GOT3 (cell line): ENCODE results near the gene MGA.

Source experiments
- DNase-seq: peaks from one replicate; lab custom pipeline; 2025; ENCODE audit warnings: mixed read lengths; lab: John Stamatoyannopoulos, UW

The MGA gene

DNA sequence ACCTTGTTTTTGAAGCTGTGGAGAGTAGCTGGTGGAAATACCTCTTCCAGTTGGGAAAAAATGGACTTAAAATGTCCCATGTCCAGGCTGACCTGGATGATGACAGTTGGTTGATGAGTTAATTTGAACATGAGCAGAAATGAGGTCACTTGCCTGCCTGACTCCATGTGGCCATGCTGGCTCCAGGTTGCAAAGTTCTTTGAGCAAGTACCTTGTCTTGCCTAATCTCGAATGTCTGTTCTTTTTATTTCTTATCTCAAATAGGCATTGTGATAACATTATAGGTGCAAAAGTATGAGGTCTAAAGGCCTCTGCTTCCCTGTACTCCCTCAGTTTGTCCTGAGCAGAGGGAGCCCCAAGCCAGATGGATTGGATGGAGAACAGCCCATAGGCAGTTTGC is 123.1 kb downstream of the MGA start:
- no peak for DNase-seq

DNA sequence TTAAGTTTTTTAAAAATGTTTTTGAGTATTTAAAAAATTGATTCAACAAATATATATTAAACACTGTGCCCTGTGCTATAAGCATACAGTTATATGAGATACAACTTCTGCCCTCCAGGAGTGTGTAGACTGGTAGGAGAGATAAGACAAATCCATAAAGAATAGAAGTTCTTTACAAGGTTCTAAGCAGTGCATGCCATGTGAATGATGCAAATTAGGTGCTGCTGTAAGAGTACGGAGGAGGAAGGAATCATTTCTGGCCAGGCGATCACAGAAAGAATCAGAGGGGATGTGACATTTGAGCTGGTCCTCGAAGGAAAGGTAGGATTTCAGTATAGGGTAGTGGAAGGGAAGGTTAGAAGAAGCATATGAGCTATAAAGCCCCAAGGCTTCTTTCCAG is 128.1 kb downstream of the MGA start:
- DNase-seq: no peak

DNA sequence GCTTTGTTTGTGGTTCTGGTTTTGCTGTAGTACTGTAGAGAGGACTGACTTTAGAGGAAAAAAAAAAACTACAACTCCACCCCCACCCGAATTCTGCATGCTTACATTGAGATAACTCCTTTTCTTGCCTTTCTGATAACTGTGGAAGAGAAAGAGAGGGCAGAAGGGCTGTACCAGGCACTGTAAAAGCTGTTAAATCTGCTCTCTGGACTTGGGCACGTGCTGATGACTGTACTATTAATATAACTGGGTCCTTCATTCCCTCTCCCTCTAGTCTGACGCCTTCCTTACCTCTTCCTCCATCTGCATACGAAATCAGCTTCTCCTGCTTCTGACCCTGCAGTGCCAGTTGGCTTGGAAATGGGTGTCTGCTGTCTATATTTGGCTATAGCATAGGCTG is 129.0 kb downstream of the MGA start:
- DNase-seq: no peak

DNA sequence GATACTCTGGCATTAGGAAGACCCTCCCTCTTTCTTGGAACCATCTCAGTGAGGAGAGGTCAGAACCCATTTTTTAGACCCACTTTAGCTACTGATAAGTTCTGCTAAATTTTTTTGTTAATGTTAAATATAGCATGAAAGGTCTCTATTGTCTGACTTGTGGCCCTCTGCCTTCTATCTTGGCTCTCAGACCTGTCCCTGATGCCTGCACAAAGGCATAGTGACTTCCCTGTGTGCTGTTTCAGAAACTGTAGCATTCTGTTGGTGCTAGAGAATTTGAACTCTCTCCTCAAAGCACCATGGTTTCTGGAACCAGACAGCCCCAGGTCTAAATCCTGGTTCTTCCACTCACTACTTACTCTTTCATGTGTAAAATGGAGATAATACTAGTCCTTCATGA is 129.5 kb downstream of the MGA start:
- no peak for DNase-seq

DNA sequence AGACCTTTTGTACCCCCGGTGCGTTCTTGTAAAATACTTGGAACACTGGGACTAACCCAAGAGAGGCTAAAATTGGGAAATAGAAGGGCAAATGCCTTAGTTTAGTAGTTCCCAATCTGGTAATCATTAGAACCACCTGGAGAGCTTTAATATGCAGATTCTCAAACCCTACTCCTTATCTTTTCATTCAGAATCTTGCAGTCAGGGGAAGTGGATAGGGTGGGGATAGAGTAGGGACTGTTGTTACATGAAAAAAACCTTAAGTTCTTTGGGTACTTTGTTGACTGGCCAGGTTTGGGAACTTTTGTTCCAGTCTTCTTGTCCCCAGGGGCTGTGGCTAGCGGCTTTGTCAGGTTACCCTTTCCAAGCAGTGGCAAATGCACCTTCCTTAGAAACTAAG is 130.0 kb downstream of the MGA start:
- DNase-seq: no peak

DNA sequence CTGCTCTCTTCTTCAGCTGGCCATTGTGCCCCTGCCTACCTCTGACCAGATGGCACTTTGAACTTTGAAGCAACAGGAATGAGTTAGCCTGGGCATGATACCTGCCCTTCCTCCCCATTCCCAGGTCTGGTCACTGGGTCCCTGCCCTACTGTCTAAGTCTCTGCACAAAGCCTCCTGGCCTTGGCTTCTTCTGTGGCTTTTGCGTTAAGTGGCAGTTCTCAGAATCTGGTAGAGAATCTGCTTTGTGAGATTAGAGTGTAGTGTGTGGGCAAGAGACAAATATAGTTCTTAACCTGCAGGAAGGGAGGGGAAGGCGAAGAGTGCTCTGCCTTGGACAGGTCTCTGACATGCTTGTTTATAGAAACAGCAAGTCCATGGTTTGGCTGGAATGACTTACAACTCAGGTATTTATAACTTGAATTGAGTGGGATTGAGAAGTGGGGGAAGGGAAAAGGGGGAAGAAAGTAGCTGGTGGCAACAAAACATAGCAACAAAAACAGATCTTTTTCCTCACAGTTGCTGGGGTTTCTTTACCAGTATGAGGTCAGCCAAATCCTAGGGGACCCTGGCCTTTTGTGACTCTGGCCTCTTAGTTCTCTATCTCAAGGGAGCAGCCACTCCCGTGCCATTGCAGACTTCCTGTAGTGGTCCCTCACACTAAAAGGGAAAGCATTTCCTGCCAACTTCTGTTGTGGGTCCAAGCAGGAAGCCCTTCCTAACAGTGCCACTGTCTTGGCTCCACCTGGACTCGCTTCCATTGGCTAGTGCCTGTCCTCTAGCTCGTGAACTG is 130.7 kb downstream of the MGA start:
- DNase-seq: no peak

DNA sequence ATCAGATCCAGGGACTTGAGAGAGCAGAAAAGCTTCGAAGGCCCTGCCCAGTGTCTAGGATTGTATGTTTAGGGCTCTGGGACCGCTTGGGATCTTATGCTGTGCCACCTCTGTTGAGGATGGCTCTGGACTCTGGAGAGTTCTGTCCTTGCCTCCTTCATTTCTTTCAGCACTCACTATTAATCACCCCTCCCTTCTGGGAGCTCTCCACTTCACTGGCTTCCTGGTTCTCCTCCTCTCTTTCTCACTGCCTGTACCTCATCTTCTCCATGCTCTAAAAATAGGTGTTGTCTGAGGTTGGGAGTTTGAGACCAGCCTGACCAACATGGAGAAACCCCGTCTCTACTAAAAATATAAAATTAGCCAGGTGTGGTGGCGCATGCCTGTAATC is 131.3 kb downstream of the MGA start:
- no peak for DNase-seq

DNA sequence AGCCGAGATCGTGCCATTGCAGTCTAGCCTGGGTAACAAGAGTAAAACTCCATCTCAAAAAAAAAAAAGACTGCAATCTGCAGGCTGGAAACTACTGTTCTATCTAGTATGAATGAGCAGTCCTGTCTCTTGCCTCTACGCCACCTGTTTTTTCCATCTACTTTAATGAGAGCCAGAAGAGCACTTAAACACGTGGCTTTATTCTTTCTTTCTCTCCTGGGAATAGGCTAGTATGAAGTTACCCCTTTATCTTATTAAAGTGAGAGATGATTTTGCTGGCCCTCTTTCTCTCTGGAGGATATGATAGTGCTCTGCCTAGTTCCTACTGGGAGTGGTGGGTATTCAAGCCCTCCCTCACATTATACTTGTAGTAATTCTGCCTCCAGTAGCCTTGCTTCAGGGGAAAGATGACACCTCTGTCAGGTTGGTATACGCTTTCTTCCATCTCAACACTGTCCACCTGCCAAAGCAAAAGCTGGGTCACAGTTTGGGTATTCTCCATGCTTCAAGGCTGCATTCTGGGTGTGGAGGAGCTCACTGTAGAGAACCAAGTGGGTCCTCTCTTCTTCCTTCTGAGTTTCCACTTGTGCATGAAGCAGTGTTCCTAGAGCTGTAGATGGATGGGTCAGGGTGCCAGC is 131.9 kb downstream of the MGA start:
- no peak for DNase-seq

DNA sequence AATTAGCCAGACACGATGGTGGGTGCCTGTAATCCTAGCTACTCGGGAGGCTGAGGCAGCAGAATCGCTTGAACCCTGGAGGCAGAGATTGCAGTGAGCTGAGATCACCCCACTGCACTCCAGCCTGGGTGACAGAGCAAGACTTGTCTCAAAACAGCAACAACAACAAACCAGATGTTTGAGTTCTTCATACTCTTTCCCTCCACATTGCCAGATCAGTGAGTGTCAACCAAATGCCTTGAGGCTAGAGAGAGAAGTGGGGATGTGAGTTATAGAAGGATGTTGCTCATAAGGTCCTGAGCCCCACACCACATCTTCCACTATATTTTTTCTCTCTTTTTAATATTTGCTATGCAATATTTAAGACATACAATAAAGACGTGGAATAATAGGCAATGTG is 133.9 kb downstream of the MGA start:
- DNase-seq: no peak

DNA sequence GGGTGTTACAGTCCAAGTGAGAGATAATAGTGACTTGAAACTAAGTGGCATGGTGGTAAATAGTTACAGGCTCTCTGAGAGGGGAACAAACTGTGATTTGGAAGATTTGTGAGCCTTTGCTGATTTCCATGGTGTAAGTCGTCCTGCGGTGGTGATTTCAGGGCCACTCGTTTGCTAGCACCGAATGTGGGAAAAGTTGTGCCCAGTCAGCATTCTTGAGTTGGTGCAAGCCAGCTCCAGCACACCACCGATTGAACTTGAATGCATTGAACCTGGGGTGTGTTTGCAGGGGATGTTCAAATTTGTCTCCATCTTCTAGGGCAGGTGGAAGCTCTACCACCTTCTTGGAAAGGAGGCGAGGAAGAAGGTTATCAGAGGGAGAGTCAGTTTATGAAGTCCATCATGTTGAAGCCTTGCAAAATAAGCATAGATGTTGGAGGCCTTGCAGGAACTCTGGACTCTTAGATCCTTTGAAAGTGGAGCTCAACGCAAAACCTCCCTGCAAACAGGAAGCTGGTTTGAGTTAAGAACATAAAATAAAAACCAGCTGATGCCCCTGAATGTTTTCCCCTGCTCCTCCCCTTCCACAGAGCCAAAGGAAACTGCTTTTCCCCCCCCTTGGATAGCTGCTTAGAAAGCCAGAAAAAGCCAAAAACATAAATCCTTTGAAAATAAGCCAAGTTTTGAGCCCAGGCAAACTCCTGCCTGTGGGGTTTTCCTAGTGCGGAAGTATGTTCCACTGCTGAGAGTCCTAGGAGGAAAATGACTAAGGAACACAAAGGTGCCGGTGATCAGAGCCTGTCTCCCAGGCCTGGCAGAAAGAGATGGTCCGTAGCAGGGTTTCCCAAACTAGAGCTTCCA is 136.0 kb downstream of the MGA start:
- DNase-seq: no peak

DNA sequence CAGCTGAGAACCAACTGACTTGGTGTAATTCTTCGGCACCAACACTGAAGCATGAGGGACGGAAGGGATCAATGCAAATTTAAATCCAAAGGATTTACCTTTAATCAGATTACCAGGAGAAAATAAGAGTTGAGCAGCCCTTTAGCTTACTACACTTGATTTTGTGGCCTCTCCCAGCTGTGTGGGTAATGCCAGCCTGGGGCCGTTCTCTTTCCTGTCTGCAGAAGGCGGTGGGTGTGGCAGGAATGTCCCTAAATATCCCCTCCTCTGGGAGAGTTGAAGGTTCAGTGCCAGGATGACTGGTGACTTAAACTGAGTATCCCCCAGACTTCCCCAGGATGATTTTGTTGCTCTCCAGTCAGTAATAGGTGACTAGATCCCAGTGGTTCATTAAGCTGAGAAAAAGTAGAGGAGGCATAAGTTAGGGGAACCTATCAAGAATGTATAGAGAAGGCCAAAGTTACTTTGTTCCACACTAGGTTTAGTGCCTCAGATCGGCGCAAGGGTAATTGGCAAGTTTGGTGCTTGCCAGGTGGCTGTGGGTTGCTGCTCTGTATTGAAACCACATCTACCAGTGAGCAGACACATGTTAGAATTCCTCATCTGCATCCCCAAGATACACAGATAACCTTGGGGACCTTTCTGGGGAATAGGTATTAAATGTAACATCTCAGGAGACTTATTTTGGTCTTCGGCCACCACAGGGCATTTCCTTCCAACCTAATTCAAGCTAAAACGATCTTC is 137.2 kb downstream of the MGA start:
- no peak for DNase-seq

DNA sequence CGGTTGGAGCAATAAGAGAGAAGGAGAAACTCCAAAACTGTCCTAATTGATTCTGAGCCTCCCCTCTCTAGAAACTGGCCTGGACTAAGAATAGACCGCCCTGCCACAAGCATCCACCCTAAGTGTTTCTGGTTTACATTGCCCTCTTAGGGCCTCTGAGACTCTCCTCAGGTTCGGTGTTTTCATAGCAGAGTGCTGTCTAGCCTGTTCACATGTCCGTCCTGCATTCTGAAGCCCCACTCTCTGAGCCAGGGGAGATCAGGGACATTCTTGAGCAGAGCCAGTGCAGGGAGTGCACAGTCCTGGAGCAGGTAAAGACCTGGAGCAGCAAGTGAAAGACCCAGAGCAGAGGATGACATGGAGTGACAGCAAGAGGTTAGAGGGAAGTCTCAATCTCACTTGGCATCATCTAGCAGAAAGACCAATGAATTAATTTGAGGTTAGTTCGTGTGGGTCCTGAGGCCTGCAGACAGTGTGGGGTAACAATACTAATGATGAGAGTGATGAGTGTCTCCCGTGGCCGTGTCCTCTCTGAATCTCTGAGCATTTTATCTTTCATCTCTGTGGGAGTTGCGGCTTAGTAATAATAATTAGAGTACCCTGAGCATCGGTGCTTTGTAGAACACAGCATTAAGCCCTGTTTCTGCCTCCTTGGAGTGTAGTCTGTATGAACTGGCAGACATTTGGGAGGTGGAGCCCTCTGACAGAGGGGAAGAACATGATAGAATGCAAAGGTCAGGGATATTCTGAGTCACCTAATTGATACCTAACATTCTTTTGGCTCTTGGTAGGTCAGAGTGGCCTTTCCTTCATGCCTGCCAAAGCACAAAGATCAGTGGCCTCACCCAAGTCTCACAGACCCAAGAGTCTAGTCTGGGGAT is 138.6 kb downstream of the MGA start:
- no peak for DNase-seq

DNA sequence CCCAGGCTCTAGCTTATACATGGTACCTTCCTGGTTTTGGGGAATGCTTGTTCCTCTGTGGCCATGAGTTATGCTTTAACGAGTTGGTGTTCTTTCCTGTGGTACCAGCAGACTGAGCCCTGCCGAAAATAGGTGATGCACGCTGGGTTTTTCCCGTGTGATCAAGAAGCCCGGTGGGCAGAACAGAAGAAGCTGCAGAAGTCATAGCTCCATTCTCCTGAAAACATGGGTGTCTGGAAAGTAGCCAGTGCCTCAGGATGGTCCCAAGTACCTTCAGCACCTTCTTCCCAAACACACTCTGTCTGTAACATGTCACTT is 139.2 kb downstream of the MGA start:
- no peak for DNase-seq

DNA sequence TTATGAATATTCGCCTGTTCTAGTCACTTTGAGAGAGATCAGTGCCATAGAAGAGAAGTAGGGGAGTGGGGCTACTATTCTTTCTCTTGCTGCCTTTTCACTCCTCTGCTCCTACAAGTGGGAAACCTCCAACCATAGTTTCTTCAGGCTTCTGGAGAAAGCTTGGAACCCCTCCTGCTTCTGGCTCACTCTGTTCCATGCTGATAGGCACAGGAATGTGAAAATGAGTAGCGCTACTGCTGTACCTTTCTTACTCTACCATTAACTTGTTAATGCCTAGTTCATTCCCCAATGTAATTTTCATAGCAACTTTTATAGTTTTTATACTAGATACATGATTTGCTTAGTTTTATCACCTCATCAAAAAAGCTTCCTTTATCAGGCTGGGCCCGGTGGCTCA is 141.0 kb downstream of the MGA start:
- DNase-seq: no peak

DNA sequence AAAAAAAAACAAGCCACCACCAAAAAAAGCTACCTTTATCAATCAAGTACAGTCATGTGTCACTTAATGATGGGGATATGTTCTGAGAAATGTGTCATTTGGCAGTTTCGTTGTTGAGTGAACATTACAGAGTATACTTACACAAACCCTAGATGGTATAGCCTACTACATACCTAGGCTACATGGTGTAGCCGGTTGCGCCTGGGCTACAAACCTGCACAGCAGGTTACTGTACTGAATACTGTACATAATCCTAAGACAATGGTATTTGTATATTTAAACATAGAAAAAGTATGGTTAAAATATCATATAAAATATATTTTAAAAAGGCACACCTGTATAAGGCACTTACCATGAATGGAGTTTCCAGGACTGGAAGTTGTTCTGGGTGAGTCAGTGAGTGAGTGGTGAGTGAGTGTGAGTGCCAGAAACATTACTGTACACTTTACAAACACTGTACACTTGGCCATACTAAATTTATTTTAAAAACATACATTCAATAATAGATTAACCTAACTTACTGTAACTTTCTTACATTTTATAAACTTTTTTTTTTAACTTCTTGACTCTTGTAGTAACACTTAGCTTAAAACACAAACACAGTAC is 141.7 kb downstream of the MGA start:
- no peak for DNase-seq

DNA sequence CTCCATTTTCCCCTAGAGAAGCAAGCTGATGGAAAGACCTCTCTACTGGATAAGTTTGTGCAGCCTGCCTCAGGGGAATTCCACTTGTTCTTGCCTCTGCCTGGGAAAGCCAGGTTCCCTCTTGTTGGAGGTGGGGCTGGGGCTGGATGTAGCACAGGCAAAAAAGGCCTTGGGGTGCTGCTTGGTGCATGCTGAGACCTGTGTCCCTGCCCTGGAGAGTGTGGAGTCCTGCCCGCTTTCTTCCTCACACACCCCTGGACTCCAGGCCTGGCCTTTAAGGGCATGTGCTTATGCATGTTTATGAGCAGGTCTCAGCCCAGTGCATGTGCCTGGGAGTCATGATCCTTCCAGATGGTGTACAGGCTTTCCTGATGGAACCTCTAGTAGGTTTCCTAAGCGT is 144.2 kb downstream of the MGA start:
- DNase-seq: no peak

DNA sequence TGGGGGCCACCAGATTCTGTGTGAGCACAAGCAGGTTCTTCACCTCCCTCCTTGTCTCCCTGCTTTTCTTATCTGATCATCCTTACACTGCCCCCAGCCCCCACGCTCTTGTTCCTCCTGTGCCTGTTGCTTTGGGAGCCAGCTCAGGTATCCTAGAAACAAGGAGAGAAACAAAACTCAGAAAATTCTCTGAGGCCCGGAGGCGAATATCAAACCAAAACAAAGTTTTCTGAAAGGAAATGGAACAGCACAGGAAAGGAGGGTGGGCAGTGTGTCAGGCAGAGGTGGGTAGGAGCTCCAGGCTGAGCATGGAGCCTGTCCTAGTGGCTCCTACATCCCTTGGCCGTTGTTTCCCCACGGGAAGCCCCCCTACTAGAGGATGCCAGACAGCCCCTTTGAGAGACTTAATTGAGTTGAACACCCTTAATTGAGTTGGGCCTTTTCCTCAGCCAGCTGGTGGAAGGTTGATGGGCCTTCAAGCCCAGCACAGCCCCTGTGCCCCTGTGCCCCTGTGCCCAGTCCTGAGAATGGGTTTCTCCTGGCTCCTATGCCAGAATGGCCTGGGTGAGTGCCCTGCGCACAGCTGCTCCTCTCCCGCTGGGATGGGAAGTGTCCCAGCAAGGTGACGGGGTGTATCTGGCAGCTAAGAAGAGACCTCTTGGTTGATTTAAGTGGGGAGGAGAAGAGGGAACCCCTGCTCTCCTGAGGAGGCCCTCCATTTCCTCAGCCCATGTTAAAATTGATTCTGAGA is 144.9 kb downstream of the MGA start:
- no peak for DNase-seq

DNA sequence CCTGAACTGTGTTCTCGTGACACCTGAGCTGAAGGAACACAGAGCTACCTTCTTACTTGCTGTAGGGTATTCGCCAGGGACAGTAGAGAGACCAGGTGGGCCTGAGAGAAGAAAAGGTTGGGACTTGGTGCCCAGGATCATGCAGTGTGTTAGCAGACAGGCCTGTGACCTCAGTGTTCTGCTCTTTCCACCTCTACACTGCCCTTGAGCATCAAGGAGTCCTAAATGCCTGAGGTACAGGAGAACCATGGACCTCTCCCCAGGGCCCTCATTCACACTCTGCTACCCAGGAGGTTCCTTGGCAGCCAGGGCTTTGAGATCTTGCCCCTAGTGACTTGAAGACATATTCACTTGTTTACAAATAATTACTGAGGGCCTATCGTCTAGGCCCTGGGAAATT is 145.5 kb downstream of the MGA start:
- DNase-seq: no peak

DNA sequence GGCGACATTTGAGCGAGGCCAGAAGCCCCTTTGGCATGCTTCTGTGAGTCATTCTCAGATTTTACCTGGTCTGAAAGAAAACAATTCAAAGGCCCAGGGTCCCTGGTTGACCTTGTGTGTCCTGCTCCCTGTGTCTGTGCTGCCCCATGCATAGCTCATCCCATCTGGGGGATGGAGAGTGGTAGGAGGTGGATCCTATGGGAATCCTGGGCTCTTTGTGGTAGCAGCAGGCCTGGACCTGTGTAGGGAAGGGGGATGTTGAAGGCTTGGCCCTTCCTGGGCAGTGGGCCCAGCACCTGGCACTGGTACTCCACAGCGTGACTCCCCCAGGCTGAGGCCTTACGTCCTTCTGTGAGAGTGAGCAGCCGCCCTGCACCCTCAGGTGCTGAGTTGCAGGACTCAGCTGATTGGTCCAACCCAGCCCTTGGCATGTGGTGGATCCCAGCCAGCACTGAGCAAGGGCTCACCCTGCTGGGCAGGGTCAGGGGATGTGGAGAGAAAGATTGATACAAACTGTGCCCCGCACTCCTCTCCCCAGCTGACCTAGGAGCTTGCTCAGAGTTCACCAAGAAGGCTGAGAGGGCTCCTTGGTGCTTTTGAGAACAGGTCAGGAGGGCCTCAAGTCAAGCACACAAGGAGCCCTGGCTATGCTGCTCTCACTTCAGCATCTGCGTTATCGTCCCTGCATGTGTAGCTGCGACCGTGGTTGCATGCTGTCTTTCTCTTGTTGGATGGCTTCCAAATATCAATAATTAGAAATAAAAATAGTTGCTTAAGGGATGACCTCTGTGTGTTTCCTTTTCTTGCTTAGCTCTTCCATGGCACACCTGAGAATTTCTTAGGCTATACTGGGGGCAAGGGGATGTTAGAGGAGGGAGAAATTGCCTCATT is 146.3 kb downstream of the MGA start:
- DNase-seq: no peak
